Muscle layer of colon (tissue), 2 donors: ENCODE data around the gene ZBTB17.
A peak's percentile ranks its signal among the peaks of the same experiment; 100 is the strongest.

Experiments
- H3K27ac ChIP-seq: one replicate; pipeline ENCODE4 v1.7.0; 2013; ENCODE audit warnings: low read depth, mild to moderate bottlenecking, low read length, moderate library complexity
- H3K27me3 ChIP-seq, 2 donors: one replicate each; pipeline ENCODE4 v1.7.0; 2013; ENCODE audit warnings: low read length in 2 of 2, mild to moderate bottlenecking in 2 of 2; ENCODE audit not compliant: insufficient read depth in 2 of 2, control insufficient read depth in 1 of 2
- H3K36me3 ChIP-seq: one replicate; pipeline ENCODE4 v1.7.0; 2013; ENCODE audit warnings: mild to moderate bottlenecking, low read length; ENCODE audit not compliant: insufficient read depth
- H3K4me1 ChIP-seq: one replicate; pipeline ENCODE4 v1.7.0; 2013; ENCODE audit warnings: mild to moderate bottlenecking, low read length; ENCODE audit not compliant: insufficient read depth
- H3K4me3 ChIP-seq, 2 donors: one replicate each; pipeline ENCODE4 v1.7.0; 2013; ENCODE audit warnings: low read length in 2 of 2, low read depth in 1 of 2, mild to moderate bottlenecking in 1 of 2, moderate library complexity in 1 of 2
- H3K9ac ChIP-seq: one replicate; pipeline ENCODE4 v1.7.0; 2013; ENCODE audit warnings: low read length
- H3K9me3 ChIP-seq: one replicate; pipeline ENCODE4 v1.7.0; 2013; ENCODE audit warnings: mild to moderate bottlenecking, low read length
- donor health status: abdominal sarcoma.
- donor health status: Adenocarcinoma of cecum.

The ZBTB17 gene

GRCh38 chr1:16017076-16017460 is 41.2 kb upstream of the ZBTB17 start:
- H3K4me3 ChIP-seq, result peak overlapping the region; percentile 53 to 66
- peak overlapping the region; percentile 91 for H3K27ac ChIP-seq
- H3K4me1 ChIP-seq, result peaks cover 82% of the 10 kb centered on the region
- H3K9ac ChIP-seq, result peak overlapping the region; percentile 96
- no peaks in the 10 kb centered on the region for H3K9me3 ChIP-seq
- no peaks in the 10 kb centered on the region for H3K27me3 ChIP-seq
- H3K36me3 ChIP-seq, result no peaks in the 10 kb centered on the region

DNA sequence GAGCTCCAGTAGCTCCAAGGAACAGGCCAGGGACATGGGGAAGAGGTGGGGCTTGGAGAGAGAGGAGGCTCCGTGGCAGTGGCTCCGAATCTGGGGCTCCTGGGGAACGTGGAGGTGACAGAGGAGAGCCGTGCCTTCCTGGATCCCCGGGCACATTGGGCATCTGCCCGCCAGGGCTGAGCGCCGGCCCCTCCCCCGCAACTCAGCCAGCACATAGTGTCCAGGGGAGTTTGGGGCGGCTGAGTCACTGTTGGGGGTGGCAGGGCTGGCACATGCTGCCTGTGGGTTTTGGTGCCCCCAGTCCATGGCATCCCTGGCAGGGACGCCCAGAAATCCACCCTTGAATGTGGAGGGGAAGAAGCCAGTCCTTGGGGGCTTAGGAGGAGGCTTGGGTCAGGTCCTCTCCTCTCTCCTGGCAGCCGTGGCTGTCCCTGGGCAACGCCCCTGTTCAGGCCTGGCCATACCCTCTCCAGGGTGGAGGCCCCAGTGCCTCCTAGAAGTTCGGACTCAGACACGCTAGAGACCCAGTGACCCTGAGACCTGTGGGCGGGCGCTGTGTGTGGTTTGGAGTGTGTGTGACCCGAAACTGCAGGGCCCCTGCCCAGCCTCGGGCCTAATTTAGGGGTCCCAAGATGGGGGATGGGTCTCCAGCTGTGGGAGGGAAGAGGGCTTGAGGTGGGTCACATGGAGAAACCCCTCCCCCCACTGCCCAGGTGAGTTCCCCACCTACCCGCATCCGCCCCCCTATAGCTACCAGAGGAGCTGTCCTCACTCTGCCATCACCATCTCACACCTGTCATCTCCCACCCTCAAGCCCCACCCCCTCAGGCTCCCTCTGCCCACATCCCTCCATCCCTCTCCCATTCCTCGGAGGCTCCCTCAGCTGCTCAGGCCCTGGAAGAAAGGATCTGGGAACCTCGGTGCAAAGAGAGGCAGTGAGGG is 40.3 kb upstream of the ZBTB17 start:
- H3K4me1 ChIP-seq, result peaks cover 75% of the 10 kb centered on the region

GRCh38 chr1:16015491-16015890 is 39.6 kb upstream of the ZBTB17 start:
- Histone ChIP-seq H3K27ac (peak overlapping the region; percentile 91), H3K4me3 (peak overlapping the region; percentile 28 to 66), H3K4me1 (peaks cover 72% of the 10 kb centered on the region), H3K9ac (peak overlapping the region; percentile 77), H3K9me3 (no peaks in the 10 kb centered on the region), H3K27me3 (no peaks in the 10 kb centered on the region), H3K36me3 (no peaks in the 10 kb centered on the region)

More for the DNA sequence above, 40.3 kb upstream of the ZBTB17 start:
- peak overlapping the region; percentile 91 for H3K27ac ChIP-seq
- no peaks in the 10 kb centered on the region for H3K9me3 ChIP-seq
- H3K4me3 ChIP-seq, result peak overlapping the region; percentile 53 to 66
- H3K9ac ChIP-seq, result peak overlapping the region; percentile 96
- no peaks in the 10 kb centered on the region for H3K36me3 ChIP-seq
- no peaks in the 10 kb centered on the region for H3K27me3 ChIP-seq

DNA sequence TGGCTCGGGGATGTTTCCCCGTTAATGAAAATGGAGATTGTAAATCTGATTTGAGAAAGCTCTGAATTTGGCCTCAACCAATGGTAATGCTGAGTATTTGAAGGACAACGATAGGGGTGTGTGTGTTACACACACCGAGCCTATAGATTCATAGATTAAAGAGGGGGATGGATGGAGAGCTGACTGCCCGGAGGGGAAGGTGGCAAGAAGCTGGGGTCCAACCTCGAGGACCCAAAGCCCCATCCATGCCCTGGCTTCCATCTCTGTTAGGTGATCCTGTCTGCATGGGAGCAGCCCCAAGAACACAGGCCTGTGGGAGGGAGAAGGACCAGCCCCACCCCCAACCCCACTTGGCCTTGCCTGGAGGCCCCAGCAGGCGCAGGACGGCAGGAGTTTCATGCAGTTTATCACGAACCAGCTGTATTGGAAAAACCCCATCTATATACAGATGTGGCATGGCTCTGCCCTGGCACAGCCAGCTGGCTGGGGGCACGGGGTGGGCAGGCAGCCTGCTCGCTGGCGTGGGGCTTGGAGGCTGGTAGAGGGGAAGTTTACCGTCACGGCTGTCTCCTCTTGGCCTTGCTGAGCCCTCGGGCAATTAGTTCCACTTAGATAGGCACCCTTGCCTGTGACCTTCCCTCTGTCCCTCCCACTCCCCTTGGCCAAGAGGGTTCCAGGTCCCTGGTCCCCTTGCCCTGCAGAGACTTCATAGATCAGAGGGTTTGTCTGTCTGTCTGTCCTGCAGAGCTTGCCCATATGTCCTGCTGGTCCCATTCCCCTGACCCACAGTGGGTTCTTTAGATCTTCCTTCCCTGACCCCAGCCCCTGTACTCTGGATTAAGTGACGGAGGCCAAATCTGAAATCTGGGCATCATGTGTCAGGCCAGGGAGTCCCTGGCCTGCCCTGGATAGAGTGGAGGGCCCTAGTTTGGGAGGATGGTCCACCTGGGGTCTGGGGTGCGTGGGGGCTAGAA is 38.9 kb upstream of the ZBTB17 start:
- Histone ChIP-seq H3K36me3 (no peaks in the 10 kb centered on the region), H3K9ac (peak overlapping the region; percentile 77), H3K4me3 (peak overlapping the region; percentile 25 to 28), H3K4me1 (peaks cover 65% of the 10 kb centered on the region), H3K27me3 (no peaks in the 10 kb centered on the region), H3K27ac (peak overlapping the region; percentile 91), H3K9me3 (no peaks in the 10 kb centered on the region)

- Histone ChIP-seq H3K27ac (peak overlapping the region; percentile 91), H3K4me3 (no peak overlapping the region), H3K36me3 (no peaks in the 10 kb centered on the region), H3K4me1 (peaks cover 58% of the 10 kb centered on the region), H3K9me3 (no peaks in the 10 kb centered on the region), H3K9ac (peak overlapping the region; percentile 77), H3K27me3 (no peaks in the 10 kb centered on the region)
Measured at GRCh38 chr1:16013908-16014258, 38.0 kb upstream of the ZBTB17 start.

GRCh38 chr1:16013220-16013907 is 37.5 kb upstream of the ZBTB17 start:
- peaks cover 56% of the 10 kb centered on the region for H3K4me1 ChIP-seq
- H3K27ac ChIP-seq, result peak overlapping the region; percentile 91

DNA sequence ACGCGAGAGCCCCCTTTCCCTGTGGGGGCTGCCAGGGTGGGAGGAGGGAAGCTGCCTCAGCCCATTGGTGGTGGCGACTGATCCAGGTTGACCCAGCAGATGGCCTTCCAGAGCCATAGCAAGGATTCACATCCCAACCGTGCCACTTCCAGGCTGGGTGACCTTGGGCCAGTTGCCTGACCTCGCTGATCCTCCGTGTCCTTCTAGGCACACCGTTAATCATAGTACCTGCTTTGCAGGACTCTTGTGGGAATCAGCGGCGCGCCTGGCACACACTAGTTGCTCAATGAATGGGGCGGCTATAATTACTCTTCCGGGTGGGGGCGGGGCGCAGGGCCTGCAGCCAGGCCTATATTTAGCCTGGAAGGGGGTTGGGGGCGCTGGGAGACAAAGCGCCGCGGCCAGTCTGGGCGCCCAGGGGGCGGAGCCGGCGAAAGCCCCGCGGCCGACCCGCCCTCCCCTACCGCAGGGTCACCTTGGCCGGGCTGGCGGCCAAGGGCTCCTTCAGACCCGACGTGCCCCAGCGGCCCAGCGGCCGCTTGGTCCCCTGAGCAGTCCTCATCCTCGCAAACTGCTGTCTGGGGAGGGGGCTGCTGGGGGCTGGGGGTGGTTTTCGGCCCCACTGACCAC is 36.8 kb upstream of the ZBTB17 start:
- Histone ChIP-seq H3K36me3 (no peaks in the 10 kb centered on the region), H3K4me1 (peaks cover 52% of the 10 kb centered on the region), H3K27ac (peak overlapping the region; percentile 91), H3K9me3 (no peaks in the 10 kb centered on the region), H3K4me3 (peak overlapping the region; percentile 30 to 37), H3K27me3 (no peaks in the 10 kb centered on the region), H3K9ac (no peak overlapping the region)

More at GRCh38 chr1:16013220-16013907, 37.5 kb upstream of the ZBTB17 start:
- H3K4me3 ChIP-seq, result peak overlapping the region in 1 of 2 donors; percentile 30
- no peaks in the 10 kb centered on the region for H3K27me3 ChIP-seq
- H3K9ac ChIP-seq, result peak overlapping the region; percentile 77
- H3K36me3 ChIP-seq, result no peaks in the 10 kb centered on the region
- H3K9me3 ChIP-seq, result no peaks in the 10 kb centered on the region

- Histone ChIP-seq H3K9me3 (no peaks in the 10 kb centered on the region), H3K9ac (no peak overlapping the region), H3K36me3 (no peaks in the 10 kb centered on the region), H3K4me1 (peaks cover 50% of the 10 kb centered on the region), H3K27ac (peak overlapping the region; percentile 91), H3K27me3 (no peaks in the 10 kb centered on the region), H3K4me3 (peak overlapping the region in 1 of 2 donors; percentile 37)
Measured at GRCh38 chr1:16011936-16012589, 36.2 kb upstream of the ZBTB17 start.

- Histone ChIP-seq H3K9me3 (no peaks in the 10 kb centered on the region), H3K9ac (no peak overlapping the region), H3K27me3 (no peaks in the 10 kb centered on the region), H3K4me1 (peaks cover 39% of the 10 kb centered on the region), H3K36me3 (no peaks in the 10 kb centered on the region), H3K4me3 (no peak overlapping the region), H3K27ac (no peak overlapping the region)
Measured at GRCh38 chr1:16010837-16011236, 34.9 kb upstream of the ZBTB17 start.

DNA sequence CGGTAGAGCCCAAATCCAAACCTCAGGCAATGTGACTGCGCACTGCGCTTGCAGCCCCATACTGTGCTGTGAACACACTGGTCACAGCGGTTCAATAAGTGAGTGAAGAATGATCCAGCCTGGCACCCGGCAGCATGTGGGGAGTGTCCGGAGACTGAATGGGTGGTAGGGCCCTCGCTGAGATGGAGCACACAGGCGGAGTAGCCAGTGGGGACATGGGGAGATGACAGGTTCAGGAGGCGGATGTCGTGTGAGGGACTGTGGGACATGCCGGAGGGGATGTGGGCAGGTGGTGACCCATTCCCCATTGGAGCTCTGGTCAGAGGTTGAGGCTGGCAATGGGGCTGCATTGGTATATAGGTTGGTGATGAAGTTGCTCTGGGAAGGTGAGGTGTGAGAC is 33.8 kb upstream of the ZBTB17 start:
- Histone ChIP-seq H3K36me3 (no peaks in the 10 kb centered on the region), H3K9me3 (no peaks in the 10 kb centered on the region), H3K27ac (no peak overlapping the region), H3K4me3 (no peak overlapping the region), H3K9ac (no peak overlapping the region), H3K4me1 (peaks cover 28% of the 10 kb centered on the region), H3K27me3 (no peaks in the 10 kb centered on the region)
